Measurements from ENCODE around the gene CACNA1C.

DNA sequence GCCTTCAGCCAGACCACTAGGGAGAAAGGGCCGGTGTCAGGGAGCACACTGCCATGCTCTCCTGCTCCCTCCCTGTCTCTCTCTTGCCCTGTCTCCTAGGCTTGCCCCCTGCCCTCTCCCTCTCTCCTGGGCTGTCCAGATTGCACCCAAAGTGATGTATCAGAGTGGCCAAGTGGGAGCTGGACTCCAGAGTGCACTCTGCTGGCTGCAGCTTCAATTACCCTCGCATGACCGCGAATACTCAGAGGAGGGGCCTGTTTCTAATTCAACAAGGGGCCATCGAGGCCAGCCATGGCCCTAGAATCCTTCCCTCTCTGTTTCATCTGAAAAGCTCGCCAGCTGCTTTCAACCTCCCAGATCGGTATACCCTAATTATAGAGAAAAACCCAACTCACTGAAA is 535.6 kb downstream of the CACNA1C start:
- TF ChIP-seq GATA3 (IDR thresholded peaks at IDR 0.05; ENCODE audit: low read depth, low read length) (no peak), GATA2 (IDR thresholded peaks at IDR 0.05; ENCODE audit: low read depth, low read length) (no peak)
